NCI-H2196 treated with DMSO at 0.1 percent for 48 hours (cell line): ENCODE measurements around the gene CD300H.
"Not testable (repeated sequence)": the region's sequence is repeated elsewhere in the genome, so short reads cannot be mapped to it uniquely, and the experiment has no call there.

Experiments
- DNase-seq: peaks from one replicate; lab custom pipeline; 2025; ENCODE audit not compliant: unreplicated experiment; lab: John Stamatoyannopoulos, UW

Gene CD300H

GRCh38 chr17:74585711-74586110 is 18.4 kb upstream of the CD300H start:
- no peak for DNase-seq

- no peak for DNase-seq
Measured at GRCh38 chr17:74584292-74585060, 17.2 kb upstream of the CD300H start.

GRCh38 chr17:74582633-74583032 is 15.3 kb upstream of the CD300H start:
- no peak for DNase-seq

- no peak for DNase-seq
Measured at GRCh38 chr17:74579900-74580299, 12.6 kb upstream of the CD300H start.

GRCh38 chr17:74578979-74579378 is 11.7 kb upstream of the CD300H start:
- DNase-seq: no peak

GRCh38 chr17:74574489-74575142 is 7.3 kb upstream of the CD300H start:
- DNase-seq: no peak

GRCh38 chr17:74573635-74574034 is 6.3 kb upstream of the CD300H start:
- DNase-seq: not testable (repeated sequence)

- DNase-seq: no peak
Measured at GRCh38 chr17:74573169-74573568, 5.9 kb upstream of the CD300H start.

GRCh38 chr17:74571621-74572270 is 4.4 kb upstream of the CD300H start:
- no peak for DNase-seq

- no peak for DNase-seq
Measured at GRCh38 chr17:74569020-74570003, 2.0 kb upstream of the CD300H start.

- DNase-seq: no peak
Measured at GRCh38 chr17:74568106-74568873, 981 bp upstream of the CD300H start.

GRCh38 chr17:74566132-74566753 is 1.1 kb downstream of the CD300H start:
- DNase-seq: no peak

GRCh38 chr17:74565126-74565525 is 2.2 kb downstream of the CD300H start:
- no peak for DNase-seq

- DNase-seq: no peak
Measured at GRCh38 chr17:74563358-74563757, 4.0 kb downstream of the CD300H start.

- no peak for DNase-seq
Measured at GRCh38 chr17:74561586-74561985, 5.7 kb downstream of the CD300H start.

- DNase-seq: no peak
Measured at GRCh38 chr17:74558882-74559519, 8.3 kb downstream of the CD300H start.

GRCh38 chr17:74558402-74558801 is 8.9 kb downstream of the CD300H start:
- DNase-seq: not testable (repeated sequence)

GRCh38 chr17:74555427-74555940 is 11.8 kb downstream of the CD300H start:
- DNase-seq: no peak

GRCh38 chr17:74554909-74555308 is 12.4 kb downstream of the CD300H start:
- no peak for DNase-seq
